Suprapubic skin (tissue), 4 donors: ENCODE results near the gene PDE4D.

Experiments used
- EP300 ChIP-seq: sonication (generic); formaldehyde crosslinking; IDR thresholded peaks from one replicate; pipeline ENCODE4 v1.6.1; 2017; ENCODE audit warnings: antibody characterized with exemption
- POLR2A ChIP-seq, 2 donors: fragments of 450-650 bp; IDR thresholded peaks; one replicate each; pipeline ENCODE4 v1.6.1; 2017; ENCODE audit warnings: antibody characterized with exemption in 2 of 2, mild to moderate bottlenecking in 2 of 2, moderate library complexity in 2 of 2
- POLR2AphosphoS5 ChIP-seq, 3 donors: sonication (generic); formaldehyde crosslinking; IDR thresholded peaks; one replicate each; pipeline ENCODE4 v1.6.1; 2017; ENCODE audit warnings: antibody characterized with exemption in 3 of 3
- TF ChIP-seq, protein P1 (sequence below), 2 donors: fragments of 200-600 bp in 1 of 2; fragments of 450-650 bp in 1 of 2; sonication (generic) in 1 of 2; IDR thresholded peaks; one replicate each; pipeline ENCODE4 v1.5.1; 2016 to 2019; ENCODE audit warnings: antibody characterized with exemption in 2 of 2, mild to moderate bottlenecking in 1 of 2, moderate library complexity in 1 of 2

DNA sequence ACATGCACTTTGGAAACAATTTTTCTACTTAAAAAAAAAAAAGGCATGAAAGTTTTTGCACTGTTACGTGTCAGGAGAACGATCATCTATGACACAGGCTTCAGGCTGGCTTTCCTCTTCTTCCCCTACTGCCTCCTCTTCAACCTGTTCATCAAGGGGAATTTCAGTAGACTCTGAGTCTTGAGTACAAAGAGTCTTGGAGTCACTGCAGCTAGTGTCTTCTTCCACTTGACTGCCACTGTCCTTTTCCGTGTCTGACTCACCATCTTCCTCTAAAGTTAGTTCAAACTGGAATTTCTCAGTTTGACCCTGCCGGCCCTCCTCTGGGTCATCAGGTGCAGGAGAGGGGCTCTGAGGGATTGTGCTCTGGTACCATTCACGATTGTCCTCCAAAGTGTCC lies 918.9 kb downstream of the PDE4D start:
- TF ChIP-seq, protein P1, sequence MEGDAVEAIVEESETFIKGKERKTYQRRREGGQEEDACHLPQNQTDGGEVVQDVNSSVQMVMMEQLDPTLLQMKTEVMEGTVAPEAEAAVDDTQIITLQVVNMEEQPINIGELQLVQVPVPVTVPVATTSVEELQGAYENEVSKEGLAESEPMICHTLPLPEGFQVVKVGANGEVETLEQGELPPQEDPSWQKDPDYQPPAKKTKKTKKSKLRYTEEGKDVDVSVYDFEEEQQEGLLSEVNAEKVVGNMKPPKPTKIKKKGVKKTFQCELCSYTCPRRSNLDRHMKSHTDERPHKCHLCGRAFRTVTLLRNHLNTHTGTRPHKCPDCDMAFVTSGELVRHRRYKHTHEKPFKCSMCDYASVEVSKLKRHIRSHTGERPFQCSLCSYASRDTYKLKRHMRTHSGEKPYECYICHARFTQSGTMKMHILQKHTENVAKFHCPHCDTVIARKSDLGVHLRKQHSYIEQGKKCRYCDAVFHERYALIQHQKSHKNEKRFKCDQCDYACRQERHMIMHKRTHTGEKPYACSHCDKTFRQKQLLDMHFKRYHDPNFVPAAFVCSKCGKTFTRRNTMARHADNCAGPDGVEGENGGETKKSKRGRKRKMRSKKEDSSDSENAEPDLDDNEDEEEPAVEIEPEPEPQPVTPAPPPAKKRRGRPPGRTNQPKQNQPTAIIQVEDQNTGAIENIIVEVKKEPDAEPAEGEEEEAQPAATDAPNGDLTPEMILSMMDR (IDR thresholded peaks at IDR 0.05) = no peak
- TF ChIP-seq POLR2A (IDR thresholded peaks at IDR 0.05) = no peak
- no peak for TF ChIP-seq POLR2AphosphoS5 (IDR thresholded peaks at IDR 0.05)
- no peak for TF ChIP-seq EP300
